KMS-11 (cell line): Measurements from ENCODE around the gene DEF6.

Experiments
- H2AFZ ChIP-seq: fragments of 200-600 bp; sonication (generic); 2 replicates; pipeline ENCODE4 v1.6.1; 2016; ENCODE audit warnings: antibody characterized with exemption, mixed run types, low read depth
- H3K27ac ChIP-seq: fragments of 200-600 bp; sonication (generic); 2 replicates; pipeline ENCODE4 v1.6.1; 2016; ENCODE audit warnings: mild to moderate bottlenecking, mixed run types
- H3K27me3 ChIP-seq: fragments of 200-600 bp; sonication (generic); 2 replicates; pipeline ENCODE4 v1.6.1; 2017; ENCODE audit warnings: mild to moderate bottlenecking, low read depth, mixed run types, moderate library complexity; ENCODE audit not compliant: insufficient read depth
- H3K36me3 ChIP-seq: fragments of 200-600 bp; sonication (generic); 2 replicates; pipeline ENCODE4 v1.6.1; 2017; ENCODE audit warnings: mild to moderate bottlenecking, mixed run types; ENCODE audit not compliant: insufficient read depth
- H3K4me1 ChIP-seq: fragments of 200-600 bp; sonication (generic); 2 replicates; pipeline ENCODE4 v1.6.1; 2016; ENCODE audit warnings: mild to moderate bottlenecking, low read depth, mixed run types; ENCODE audit not compliant: poor library complexity, severe bottlenecking
- H3K4me2 ChIP-seq: fragments of 200-600 bp; sonication (generic); 2 replicates; pipeline ENCODE4 v1.7.0; 2016; ENCODE audit warnings: mild to moderate bottlenecking, mixed run types
- H3K4me3 ChIP-seq: fragments of 200-600 bp; sonication (generic); IDR thresholded peaks from 2 replicates; pipeline ENCODE4 v1.6.1; 2017; ENCODE audit warnings: low read depth, low read length, mixed read lengths; ENCODE audit not compliant: insufficient read depth
- H3K79me2 ChIP-seq: fragments of 200-600 bp; sonication (generic); 2 replicates; pipeline ENCODE4 v1.6.1; 2016; ENCODE audit warnings: low read depth, mixed run types; ENCODE audit not compliant: insufficient read depth
- H3K9ac ChIP-seq: fragments of 200-600 bp; sonication (generic); 2 replicates; pipeline ENCODE4 v1.6.1; 2016; ENCODE audit warnings: mild to moderate bottlenecking, mixed run types
- H4K20me1 ChIP-seq: fragments of 200-600 bp; sonication (generic); 2 replicates; pipeline ENCODE4 v1.6.1; 2016; ENCODE audit warnings: mild to moderate bottlenecking, mixed run types; ENCODE audit not compliant: insufficient read depth
- CTCF ChIP-seq: fragments of 200-600 bp; sonication (generic); conservative IDR thresholded peaks from 2 replicates; pipeline ENCODE4 v1.6.1; 2017; ENCODE audit warnings: low read depth, mild to moderate bottlenecking, antibody characterized with exemption, low read length, moderate library complexity, mixed read lengths

The DEF6 gene

GRCh38 chr6:35318196-35319171 is 20.9 kb downstream of the DEF6 start:
- Histone ChIP-seq H3K79me2 (peaks cover 5% of the 10 kb centered on the region; the same call in 1 of the 2 replicates), H3K27ac (no peak overlapping the region), H3K4me2 (no peak overlapping the region), H4K20me1 (no peaks in the 10 kb centered on the region), H3K27me3 (no peaks in the 10 kb centered on the region), H3K4me3 (no peak overlapping the region), H2AFZ (no peak overlapping the region), H3K9ac (no peak overlapping the region), H3K4me1 (no peaks in the 10 kb centered on the region), H3K36me3 (no peaks in the 10 kb centered on the region; the same call in 1 of the 2 replicates)
- TF ChIP-seq CTCF = no peak

DNA sequence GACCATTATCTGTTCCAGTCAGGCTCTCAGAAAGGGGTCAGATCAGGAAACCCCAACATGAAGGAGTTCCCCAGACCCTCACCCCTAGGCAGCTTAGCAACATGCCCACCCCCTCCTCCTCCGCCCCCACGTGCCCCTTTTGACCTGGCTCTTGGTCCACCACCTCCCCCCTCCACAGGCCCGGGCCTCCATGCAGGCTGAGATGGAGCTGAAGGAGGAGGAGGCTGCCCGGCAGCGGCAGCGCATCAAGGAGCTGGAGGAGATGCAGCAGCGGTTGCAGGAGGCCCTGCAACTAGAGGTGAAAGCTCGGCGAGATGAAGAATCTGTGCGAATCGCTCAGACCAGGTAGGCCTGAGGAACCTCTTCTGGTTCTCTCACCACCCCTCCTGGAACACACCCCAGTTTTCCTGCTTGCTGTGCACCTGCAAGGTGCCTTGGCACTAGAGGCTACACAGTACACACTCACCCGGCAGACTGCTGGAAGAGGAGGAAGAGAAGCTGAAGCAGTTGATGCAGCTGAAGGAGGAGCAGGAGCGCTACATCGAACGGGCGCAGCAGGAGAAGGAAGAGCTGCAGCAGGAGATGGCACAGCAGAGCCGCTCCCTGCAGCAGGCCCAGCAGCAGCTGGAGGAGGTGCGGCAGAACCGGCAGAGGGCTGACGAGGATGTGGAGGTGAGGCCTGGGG is 21.9 kb downstream of the DEF6 start:
- Histone ChIP-seq H3K9ac (no peak overlapping the region), H3K4me2 (no peak overlapping the region), H4K20me1 (no peaks in the 10 kb centered on the region), H3K79me2 (peaks cover 5% of the 10 kb centered on the region; the same call in 1 of the 2 replicates), H3K27ac (no peak overlapping the region), H3K4me1 (no peaks in the 10 kb centered on the region), H2AFZ (no peak overlapping the region), H3K27me3 (no peaks in the 10 kb centered on the region), H3K36me3 (no peaks in the 10 kb centered on the region; the same call in 1 of the 2 replicates), H3K4me3 (no peak overlapping the region)
- no peak for TF ChIP-seq CTCF

DNA sequence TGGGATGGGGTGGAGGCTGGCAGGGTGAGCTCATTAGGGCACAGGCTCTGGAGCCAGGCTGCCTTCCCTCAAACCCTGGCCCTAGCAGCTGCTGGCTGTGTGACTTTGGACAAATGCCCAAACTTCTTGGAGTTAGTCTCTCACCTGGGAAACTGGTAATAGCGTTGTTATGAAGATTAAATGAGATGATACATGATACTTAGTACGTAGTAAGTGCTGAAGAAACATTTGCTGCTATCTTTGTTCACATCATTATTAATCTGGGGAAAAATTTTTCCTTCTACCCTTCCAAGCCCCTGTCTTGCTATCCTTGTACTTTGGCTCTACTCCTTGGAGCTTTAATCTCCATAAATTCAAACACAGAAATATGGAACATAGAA is 22.4 kb downstream of the DEF6 start:
- H3K4me1 ChIP-seq = no peaks in the 10 kb centered on the region
- no peak overlapping the region for H3K4me2 ChIP-seq
- H4K20me1 ChIP-seq = no peaks in the 10 kb centered on the region
- no peak overlapping the region for H3K4me3 ChIP-seq
- H3K27ac ChIP-seq = no peak overlapping the region
- H3K36me3 ChIP-seq = no peaks in the 10 kb centered on the region; the same call in 1 of the 2 replicates
- no peaks in the 10 kb centered on the region for H3K27me3 ChIP-seq
- H3K79me2 ChIP-seq = peaks cover under 1% of the 10 kb centered on the region; the same call in 1 of the 2 replicates
- TF ChIP-seq CTCF = no peak
- no peak overlapping the region for H2AFZ ChIP-seq
- no peak overlapping the region for H3K9ac ChIP-seq

- no peaks in the 10 kb centered on the region for H3K4me1 ChIP-seq
- H2AFZ ChIP-seq = no peak overlapping the region
- H3K27ac ChIP-seq = no peak overlapping the region
- H3K4me2 ChIP-seq = no peak overlapping the region
- TF ChIP-seq CTCF = no peak
- H3K36me3 ChIP-seq = no peaks in the 10 kb centered on the region; the same call in 1 of the 2 replicates
- H4K20me1 ChIP-seq = no peaks in the 10 kb centered on the region
- H3K79me2 ChIP-seq = no peaks in the 10 kb centered on the region
- no peak overlapping the region for H3K4me3 ChIP-seq
- H3K9ac ChIP-seq = no peak overlapping the region
- H3K27me3 ChIP-seq = no peaks in the 10 kb centered on the region
These were observed 23.5 kb downstream of the DEF6 start for GRCh38 chr6:35321091-35321490.
